GM19023 (cell line): ENCODE results near the gene NFYC.

Experiments
- ATAC-seq: cut with Tn5 transposase; IDR thresholded peaks from one replicate; pipeline ENCODE4 v1.9.1; 2021; ENCODE audit warnings: mild to moderate bottlenecking, moderate library complexity; ENCODE audit not compliant: unreplicated experiment

NFYC gene

GRCh38 chr1:40794974-40795715 lies 103.6 kb downstream of the NFYC start:
- ATAC-seq = no peak

DNA sequence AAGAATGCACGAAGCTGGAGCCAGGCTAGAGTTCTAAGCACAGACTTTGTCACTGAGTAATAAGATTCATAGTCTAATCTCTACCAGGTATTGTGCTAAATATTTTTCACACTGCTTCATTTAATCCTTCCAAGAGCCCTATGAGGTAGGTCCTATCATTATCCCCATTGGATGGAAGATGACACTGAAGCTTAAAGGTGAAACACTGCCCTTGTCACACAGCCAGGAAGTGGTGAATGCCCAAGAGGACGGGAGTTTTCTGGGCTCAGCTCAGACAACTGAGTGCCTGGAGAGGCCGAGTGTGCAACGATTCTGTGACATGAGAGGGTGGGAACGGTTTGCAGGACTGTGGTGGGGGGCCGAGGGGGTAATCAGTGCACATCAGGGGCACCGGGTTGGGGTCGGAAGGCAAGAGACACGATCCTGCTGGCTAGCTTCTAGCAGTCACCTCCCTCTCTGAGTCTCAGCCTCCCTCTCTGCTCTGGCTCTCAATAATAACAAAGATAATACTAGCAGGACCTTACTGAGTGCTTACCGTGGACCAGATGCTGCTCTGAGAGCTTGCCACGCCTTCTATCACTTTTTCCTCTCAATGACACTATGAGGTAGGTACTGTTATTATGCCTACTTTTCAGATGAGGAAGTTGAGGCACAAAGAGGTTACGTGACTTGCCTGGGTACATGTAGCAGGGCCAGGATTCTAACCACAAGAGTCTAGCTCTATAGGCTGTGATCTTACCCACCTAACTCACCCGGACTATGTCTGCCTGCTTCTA lies 104.5 kb downstream of the NFYC start:
- ATAC-seq = no peak

DNA sequence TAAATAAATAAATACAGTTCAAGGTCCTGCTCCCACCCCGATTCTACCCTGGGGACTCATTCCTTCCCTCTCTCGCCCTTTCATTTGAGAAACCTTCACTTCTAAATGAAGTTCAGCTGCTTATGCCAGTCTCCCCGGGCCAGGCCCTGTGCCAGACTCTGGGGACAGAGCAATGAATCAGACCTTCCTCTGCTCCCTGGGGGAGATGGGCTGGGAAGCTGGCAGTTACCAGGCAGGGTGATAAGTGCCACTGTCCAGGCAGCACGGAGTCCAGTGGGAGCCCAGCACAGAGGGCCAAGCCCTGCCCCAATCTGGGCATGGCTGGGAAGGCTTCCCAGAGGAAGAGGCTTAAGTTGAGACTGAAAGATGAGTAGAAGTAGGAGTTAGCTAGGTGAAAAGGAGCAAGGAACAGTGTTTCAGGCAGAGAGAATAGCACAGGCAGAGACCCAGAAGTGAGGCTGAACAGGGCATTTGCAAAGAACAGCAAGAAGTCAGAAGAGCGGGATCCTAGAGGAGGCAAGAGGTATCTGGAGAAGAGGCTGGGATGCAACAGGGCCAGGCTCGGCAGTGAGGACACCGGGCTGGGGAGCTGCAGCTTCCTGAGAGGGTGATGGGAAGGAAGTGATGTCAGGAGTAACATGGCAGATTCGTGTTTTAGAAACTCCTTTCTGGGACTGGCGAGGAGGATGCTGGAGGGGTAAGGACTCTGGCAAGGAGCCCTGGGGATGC lies 105.6 kb downstream of the NFYC start:
- ATAC-seq = no peak

DNA sequence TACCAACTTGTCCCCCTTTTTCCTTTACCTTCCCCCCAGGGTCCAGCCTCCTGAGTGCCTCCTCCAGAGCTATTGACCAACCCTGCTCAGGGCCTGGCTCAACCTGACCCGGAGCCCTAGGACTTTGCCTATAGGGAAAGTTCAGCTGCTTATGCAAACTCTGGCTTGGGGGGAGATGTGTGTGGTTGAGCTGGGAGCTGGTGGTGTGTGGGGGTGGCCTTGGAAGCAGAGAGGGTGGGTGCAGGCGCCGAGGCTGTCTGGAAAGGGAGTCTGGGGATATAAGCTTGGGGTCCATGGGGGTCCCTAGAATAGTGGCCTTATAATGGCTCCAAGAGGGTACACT lies 106.1 kb downstream of the NFYC start:
- ATAC-seq = no peak

- ATAC-seq = no peak
Measured at GRCh38 chr1:40798366-40799281, 107.1 kb downstream of the NFYC start.

DNA sequence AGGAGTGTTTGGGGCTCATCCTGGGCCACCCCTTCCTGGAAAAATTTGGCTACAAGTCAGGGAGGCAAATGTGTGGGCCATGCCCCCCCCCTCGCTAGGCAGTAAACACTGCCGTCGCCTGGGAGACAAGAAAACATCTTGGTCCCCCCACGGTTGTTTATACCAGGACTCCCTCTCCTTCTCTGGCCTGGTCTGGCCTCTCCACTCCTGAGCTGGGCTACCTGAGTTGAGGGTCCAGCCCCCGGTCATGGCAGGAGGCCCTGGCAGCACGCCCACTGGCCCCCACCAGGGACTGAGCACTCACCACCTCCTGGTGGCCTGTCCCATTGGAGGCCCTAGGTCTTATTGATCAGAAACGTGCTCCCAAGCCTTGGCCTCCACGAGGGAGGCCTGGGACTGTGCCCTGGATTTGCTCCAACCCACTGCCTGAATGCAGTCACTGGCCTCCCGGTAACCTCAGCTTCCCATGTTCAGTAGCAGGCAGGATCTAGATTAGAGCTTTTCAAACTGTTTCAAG lies 107.9 kb downstream of the NFYC start:
- ATAC-seq = no peak

GRCh38 chr1:40801742-40802077 lies 110.2 kb downstream of the NFYC start:
- ATAC-seq = no peak

DNA sequence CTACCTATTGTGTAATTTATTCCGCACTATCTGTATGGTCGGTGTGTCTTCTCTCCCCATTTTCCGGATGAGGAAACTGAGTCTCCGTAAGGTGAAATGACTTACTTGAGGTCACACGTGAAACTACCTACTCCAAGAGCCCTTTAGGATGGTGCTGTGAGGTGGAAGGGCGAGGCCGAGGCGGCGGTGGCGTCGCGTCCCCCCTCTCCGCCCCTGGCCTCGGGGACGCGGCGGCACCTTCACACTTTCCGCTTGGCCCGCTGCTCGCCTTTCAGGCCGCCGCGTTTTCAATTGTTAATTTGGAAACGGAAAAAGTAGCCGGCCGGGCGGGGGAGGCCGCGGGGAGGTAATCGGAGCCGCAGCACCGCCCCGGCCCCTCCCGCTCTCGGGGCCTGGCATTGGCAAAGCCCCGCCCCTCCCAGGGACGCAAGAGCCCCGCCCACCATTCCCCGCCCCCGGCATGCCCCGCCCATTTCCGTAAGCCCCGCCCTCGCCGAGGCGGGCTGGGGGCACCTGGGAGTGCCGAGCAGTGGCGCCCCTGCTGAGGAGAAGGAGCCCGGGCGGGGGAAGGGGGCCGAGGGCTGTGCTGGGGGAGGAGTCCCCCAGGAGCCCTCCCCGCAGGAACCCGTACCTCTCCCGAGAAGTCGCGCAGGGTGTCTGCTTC lies 110.7 kb downstream of the NFYC start:
- peak; percentile 64 for ATAC-seq

DNA sequence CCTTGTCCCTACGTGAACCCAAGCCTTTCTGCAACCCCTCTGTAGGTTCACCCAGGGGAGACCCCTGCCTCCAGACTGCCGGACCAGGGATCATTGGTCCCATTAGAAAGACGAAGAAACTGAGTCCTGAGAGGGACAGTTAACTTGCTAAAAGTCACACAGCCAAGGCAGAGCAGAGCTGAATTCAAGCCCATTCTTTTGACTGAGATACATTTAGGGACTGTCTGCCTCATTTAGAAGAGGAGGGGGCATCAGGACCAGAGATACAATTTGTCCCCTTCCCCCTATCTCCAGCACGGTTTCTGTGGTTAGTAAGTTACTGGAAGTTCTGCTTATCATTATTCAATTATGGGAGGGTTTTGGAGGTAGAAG lies 111.2 kb downstream of the NFYC start:
- ATAC-seq = no peak

DNA sequence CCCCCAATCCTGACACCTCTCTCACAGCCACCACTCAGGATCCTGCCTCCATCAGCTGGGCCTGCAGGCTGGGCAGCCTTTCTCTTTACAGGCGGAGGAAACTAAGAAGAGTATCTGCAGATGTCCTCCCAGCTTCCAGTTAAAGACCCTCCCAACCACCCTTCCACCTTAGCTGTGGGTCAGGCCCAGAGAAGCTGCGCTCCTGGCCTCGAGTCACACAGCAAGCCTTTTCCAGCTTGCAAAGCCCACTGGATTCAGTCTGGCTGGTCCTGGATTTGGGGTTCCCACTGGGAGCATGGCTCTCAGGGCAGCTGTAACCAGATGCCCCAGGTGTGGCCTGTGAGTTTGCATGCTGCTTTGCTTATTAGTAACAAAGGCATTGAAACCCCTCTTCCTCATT lies 111.9 kb downstream of the NFYC start:
- no peak for ATAC-seq

- no peak for ATAC-seq
Measured at GRCh38 chr1:40803902-40804301, 112.4 kb downstream of the NFYC start.

DNA sequence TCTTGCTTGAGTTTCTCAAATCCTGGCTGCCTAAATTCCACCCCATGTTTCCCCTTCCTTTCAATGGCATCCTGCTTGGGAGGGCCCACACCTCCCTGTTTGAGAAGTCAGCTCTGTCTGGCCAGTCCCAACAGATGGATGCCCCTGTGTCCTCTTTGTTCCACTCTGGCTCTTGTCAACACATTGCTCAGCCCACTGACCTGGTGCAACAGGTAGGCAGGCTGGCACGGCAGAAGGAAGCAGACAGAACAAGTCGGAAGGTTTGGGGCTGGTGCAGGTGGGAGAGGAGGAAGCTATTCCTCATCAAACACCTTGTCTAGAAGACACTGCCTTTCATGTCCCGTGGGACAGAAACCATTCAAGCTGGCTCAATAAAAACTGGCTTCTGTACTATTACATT lies 114.7 kb downstream of the NFYC start:
- ATAC-seq = no peak

DNA sequence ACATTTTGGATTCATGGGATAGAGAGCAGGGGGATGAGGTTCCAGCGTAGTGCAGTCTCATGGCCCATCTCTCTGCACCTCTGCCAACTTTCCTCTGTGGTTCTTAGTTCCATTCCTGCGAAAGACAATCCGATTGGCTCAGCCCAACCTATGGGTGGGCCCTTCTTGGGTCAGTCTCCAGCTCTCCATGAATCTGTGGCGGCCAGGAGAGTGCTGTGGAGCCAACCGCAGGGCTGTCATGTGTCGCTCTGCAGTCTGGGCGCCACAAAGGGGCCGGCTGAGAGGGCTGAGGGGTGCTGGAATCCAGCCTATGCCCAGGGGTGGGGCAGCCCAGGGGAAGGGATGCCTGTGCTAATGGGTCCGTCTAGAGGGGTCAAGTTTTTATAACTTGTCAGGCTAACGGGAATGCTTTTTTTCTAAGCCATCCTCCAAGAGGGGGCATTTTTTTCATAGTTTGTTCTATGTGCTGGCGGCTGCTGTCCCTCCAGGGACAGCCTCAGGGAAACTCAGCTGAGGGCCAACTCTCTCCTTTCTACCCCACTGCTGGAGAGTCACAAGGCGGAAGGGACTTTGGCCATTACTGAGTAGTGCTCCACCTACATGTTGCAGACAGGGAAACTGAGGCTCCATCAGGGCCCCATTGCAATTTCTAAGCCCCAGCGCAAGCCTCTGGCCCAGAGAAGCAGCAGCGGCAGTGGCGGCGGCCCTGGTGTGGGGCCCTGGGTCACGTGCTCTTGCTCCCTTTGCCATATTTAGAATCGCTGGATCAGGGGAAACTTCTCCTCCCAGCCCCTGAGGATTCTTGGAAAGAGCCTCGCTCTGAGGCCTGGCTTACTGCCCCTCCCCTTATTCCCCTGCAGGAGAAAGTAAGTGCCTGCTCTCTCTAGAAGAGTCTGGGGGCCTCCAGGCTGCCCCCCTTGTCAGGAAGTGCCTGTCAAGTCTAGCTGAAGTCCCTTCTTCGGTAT lies 115.5 kb downstream of the NFYC start:
- no peak for ATAC-seq

DNA sequence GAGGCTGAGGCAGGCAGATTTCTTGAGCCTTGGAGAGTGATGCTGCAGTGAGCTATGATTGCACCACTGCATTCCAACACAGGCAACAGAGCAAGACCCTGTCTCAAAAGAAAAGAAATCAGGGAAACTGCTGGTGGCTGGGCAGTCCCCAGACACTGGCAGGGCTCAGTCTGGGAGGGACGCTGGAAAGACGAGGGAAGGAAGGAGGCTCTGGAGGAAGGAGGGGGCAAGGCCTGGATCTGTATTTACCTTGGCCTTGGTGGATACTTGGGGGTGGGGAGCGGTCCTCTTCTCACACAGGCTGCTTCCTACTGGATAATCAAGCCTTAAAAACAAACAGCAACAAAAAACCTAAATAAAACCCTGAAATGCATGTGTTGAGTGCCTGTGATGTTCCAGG lies 116.5 kb downstream of the NFYC start:
- ATAC-seq = no peak

- no peak for ATAC-seq
Measured at GRCh38 chr1:40808444-40808843, 116.9 kb downstream of the NFYC start.

- no peak for ATAC-seq
Measured at GRCh38 chr1:40808909-40809308, 117.4 kb downstream of the NFYC start.

DNA sequence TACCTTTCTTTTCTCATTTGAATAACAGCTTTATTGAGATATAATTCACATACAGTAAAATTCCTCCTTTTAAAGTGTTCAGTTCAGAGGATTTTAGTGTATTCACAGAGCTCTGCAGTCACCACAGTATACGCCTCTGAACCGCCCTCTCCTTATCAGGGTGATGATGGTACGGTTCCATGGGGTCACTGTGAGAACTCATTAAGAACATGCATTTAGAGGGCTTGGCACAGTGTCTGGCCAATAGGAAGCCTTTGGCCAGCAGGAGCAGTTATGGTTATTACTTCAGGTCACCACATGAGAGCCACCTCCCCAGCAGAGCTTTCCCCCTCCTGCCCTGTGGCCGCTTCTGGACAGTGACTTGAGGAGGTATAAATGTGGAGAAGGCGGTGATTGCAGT lies 119.4 kb downstream of the NFYC start:
- no peak for ATAC-seq

DNA sequence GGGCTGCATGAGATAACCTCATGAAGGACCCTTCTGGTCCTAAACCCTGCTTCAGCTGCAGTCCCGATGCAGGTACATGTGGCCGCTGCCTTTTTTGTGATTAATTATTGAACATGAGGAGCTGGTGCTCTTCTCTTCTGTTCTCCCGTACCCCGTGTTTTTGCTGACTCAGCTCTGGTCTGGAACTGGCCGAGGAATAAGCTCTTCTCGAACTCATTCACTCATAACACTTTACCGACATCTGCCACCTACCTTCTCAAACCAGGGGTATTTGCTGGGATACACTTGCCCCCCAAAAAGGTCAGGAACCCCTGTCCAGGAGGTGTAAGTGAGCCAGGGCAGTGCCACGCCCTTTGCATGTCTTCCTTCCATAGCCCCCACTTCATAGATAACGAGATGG lies 123.9 kb downstream of the NFYC start:
- no peak for ATAC-seq

- no peak for ATAC-seq
Measured at GRCh38 chr1:40817791-40818263, 126.3 kb downstream of the NFYC start.
